K562 (cell line): ENCODE measurements around the gene TMEM247. TPM values are rescaled to one million over a fixed set of nuclear protein-coding genes. Genes with fewer than 3 reads are reported as not detected.

ENCODE experiments used
- ATAC-seq: fragments of 200-7000 bp; cut with Tn5 transposase; 3 replicates; pipeline ENCODE4 v1.9.1; 2020; ENCODE audit warnings: moderate library complexity
- BruUV-seq: library from RNA; stranded (reverse); fragments of 400-500 nt; replicated peaks from 2 replicates; lab custom pipeline; 2021; lab: Mats Ljungman, UMichigan
- CTCF ChIA-PET: fragments of 300-600 bp; formaldehyde crosslinking; extraction: SDS; loops from one replicate; lab custom pipeline; 2021; ENCODE audit warnings: low intra/inter-chr PET ratio; lab: Yijun Ruan, JAX
- POLR2A ChIA-PET: fragments of 300-600, 350-650 bp; sonication (Branson Sonifier 250); formaldehyde crosslinking; extraction: SDS; loops from one replicate; lab custom pipeline; 2021; ENCODE audit warnings: antibody characterized with exemption, inconsistent platforms; lab: Yijun Ruan, JAX
- DNase-seq, 4 experiments: peaks; one replicate each; pipeline versions ENCODE4 v3.0.0 to v3.0.0-alpha.2; 2011 to 2018; ENCODE audit warnings: low spot score in 3 of 4, mixed read lengths in 3 of 4; ENCODE audit errors: extremely low read depth in 1 of 4
- FAIRE-seq: peaks from 2 replicates; lab custom pipeline; 2011; peaks lifted over from hg19 to GRCh38; lab: Jason Lieb, UNC
- H2AFZ ChIP-seq: 2 replicates; pipeline ENCODE4 v1.6.0; 2011; ENCODE audit warnings: low read depth, low read length, control low read depth, inconsistent platforms
- H3K27ac ChIP-seq: fragments of 200-600 bp; 3 replicates; pipeline ENCODE4 v1.8.0; 2011; ENCODE audit warnings: low read depth, mild to moderate bottlenecking, control low read depth, inconsistent platforms, low read length, moderate library complexity, mixed read lengths; ENCODE audit errors: extremely low read depth
- H3K27me3 ChIP-seq, 2 experiments: fragments of 300-600 bp in 1 of 2; 2 replicates in 1 of 2; 3 replicates in 1 of 2; pipeline versions ENCODE4 v1.6.0 to v1.8.0; 2011; ENCODE audit warnings: inconsistent platforms in 2 of 2, low read length in 2 of 2, mild to moderate bottlenecking in 1 of 2, mixed read lengths in 1 of 2, moderate library complexity in 1 of 2; ENCODE audit not compliant: control insufficient read depth in 2 of 2, insufficient read depth in 2 of 2
- H3K36me3 ChIP-seq: fragments of 300-600 bp; 3 replicates; pipeline ENCODE4 v1.8.0; 2011; ENCODE audit warnings: mild to moderate bottlenecking, low read length, inconsistent platforms; ENCODE audit not compliant: control insufficient read depth, insufficient read depth
- H3K4me1 ChIP-seq, 2 experiments: fragments of 200-600 bp in 1 of 2; replicated peaks in 1 of 2; 2 replicates in 1 of 2; 3 replicates in 1 of 2; pipeline versions ENCODE4 v1.5.1 to v1.8.0; 2011; ENCODE audit warnings: inconsistent platforms in 2 of 2, low read length in 2 of 2, mild to moderate bottlenecking in 1 of 2, mixed read lengths in 1 of 2, moderate library complexity in 1 of 2; ENCODE audit not compliant: control insufficient read depth in 2 of 2, insufficient read depth in 2 of 2
- H3K4me2 ChIP-seq: 2 replicates; pipeline ENCODE4 v1.6.1; 2011; ENCODE audit warnings: low read length, control low read depth, inconsistent platforms, mixed read lengths; ENCODE audit not compliant: insufficient read depth
- H3K4me3 ChIP-seq: fragments of 200-600 bp; sonication (generic), shearing (Covaris generic); 2 replicates; pipeline ENCODE4 v1.5.1; 2016; ENCODE audit warnings: control low read depth, inconsistent platforms
- H3K79me2 ChIP-seq: fragments of 200-600 bp; 3 replicates; pipeline ENCODE4 v1.8.0; 2011; ENCODE audit warnings: low read length, inconsistent platforms; ENCODE audit not compliant: control insufficient read depth, insufficient read depth
- H3K9ac ChIP-seq, 2 experiments: 2 replicates each; pipeline versions ENCODE4 v1.6.0 to v1.6.1; 2011; ENCODE audit warnings: low read depth in 2 of 2, low read length in 2 of 2, control low read depth in 1 of 2, inconsistent platforms in 1 of 2, mild to moderate bottlenecking in 1 of 2, mixed read lengths in 1 of 2; ENCODE audit not compliant: insufficient read depth in 1 of 2
- H3K9me1 ChIP-seq: one replicate; pipeline ENCODE4 v1.6.0; 2011; ENCODE audit warnings: inconsistent platforms, mild to moderate bottlenecking, low read length, moderate library complexity; ENCODE audit not compliant: control insufficient read depth, insufficient read depth
- H3K9me3 ChIP-seq: replicated peaks from 2 replicates; pipeline ENCODE4 v1.5.1; 2011; ENCODE audit warnings: low read depth, low read length, inconsistent platforms; ENCODE audit not compliant: control insufficient read depth, insufficient read depth
- H4K20me1 ChIP-seq: replicated peaks from 2 replicates; pipeline ENCODE4 v1.6.1; 2011; ENCODE audit warnings: low read length, inconsistent platforms, mixed read lengths; ENCODE audit not compliant: control insufficient read depth, insufficient read depth
- CBX1 ChIP-seq: sonication (generic); IDR thresholded peaks from 2 replicates; pipeline ENCODE4 v1.6.1; 2016; ENCODE audit warnings: antibody characterized with exemption, low read depth, mild to moderate bottlenecking
- CBX8 ChIP-seq: fragments of 200-600 bp; sonication (generic); IDR thresholded peaks from 2 replicates; pipeline ENCODE4 v1.6.1; 2012; ENCODE audit warnings: borderline replicate concordance, mixed run types, low read depth, mild to moderate bottlenecking, moderate library complexity, mixed read lengths, low read length, control low read depth, inconsistent platforms; ENCODE audit not compliant: poor library complexity, severe bottlenecking; ENCODE audit errors: extremely low read depth
- PML ChIP-seq: IDR thresholded peaks from 2 replicates; pipeline ENCODE4 v1.6.1; 2012; ENCODE audit warnings: low read length, inconsistent platforms
- SOX6 ChIP-seq: fragments of 450-650 bp; IDR thresholded peaks from 2 replicates; pipeline ENCODE4 v1.6.1; 2014; ENCODE audit warnings: mild to moderate bottlenecking
- SREBF2 ChIP-seq: sonication (generic); formaldehyde crosslinking; IDR thresholded peaks from 2 replicates; pipeline ENCODE4 v1.4.0; 2020; ENCODE audit warnings: mild to moderate bottlenecking, missing genetic modification reagents
- SRF ChIP-seq, 2 experiments: fragments of 250-450, 450-650 bp in 1 of 2; sonication (Bioruptor Pico) in 1 of 2; sonication (generic) in 1 of 2; formaldehyde crosslinking; IDR thresholded peaks; 2 replicates each; pipeline versions ENCODE4 v1.5.0 to v1.5.1; 2020 to 2022; ENCODE audit warnings: mild to moderate bottlenecking in 1 of 2, missing genetic modification reagents in 1 of 2
- ZC3H8 ChIP-seq: fragments of 450-650 bp; IDR thresholded peaks from 2 replicates; pipeline ENCODE4 v1.6.1; 2017
- ZNF224 ChIP-seq: sonication (generic); formaldehyde crosslinking; IDR thresholded peaks from 2 replicates; pipeline ENCODE4 v1.8.0; 2022; ENCODE audit warnings: mild to moderate bottlenecking, missing genetic modification reagents
- ZNF57 ChIP-seq: fragments of 450-650 bp; formaldehyde crosslinking; IDR thresholded peaks from 2 replicates; pipeline ENCODE4 v1.4.0; 2020; ENCODE audit warnings: mild to moderate bottlenecking, moderate library complexity
- WGBS: fragments of 100-300 bp; shearing (Covaris generic); methylation state at CpG from one replicate; pipeline ENCODE4 v1.1.6; 2016; ENCODE audit warnings: low coverage, mixed read lengths; ENCODE audit not compliant: insufficient coverage; ENCODE audit errors: missing lambda C conversion rate; 5-methylcytosine and 5-hydroxymethylcytosine counted together
- in situ Hi-C: fragments of 300-500 bp; cut with MboI; formaldehyde crosslinking; loops from 4 replicates; pipeline ENCODE4 v1.15.0; 2018; ENCODE audit warnings: inconsistent platforms, mixed read lengths
- intact Hi-C: fragments of 100-400 bp; cut with micrococcal nuclease; formaldehyde crosslinking; loops from 2 replicates; pipeline ENCODE4 v1.14.2; 2022
- polyA plus RNA-seq, 8 experiments: library from polyadenylated mRNA; depleted of rRNA in 4 of 8; stranded (reverse) in 5 of 8; unstranded in 3 of 8; fragments of >200 nt; fragmentation: Nextera tagmentation in 2 of 8; fragmentation: Illumina TruSeq in 1 of 8; extraction: Ambion mirVana in 2 of 8; extraction: Trizol in 1 of 8; gene quantifications; 2 replicates each; pipeline versions ENCODE4 v1.2.1 to v1.2.3, GENCODE V29; 2011 to 2014; ENCODE audit warnings: inconsistent platforms in 1 of 8, missing spikeins in 1 of 8
- total RNA-seq, 7 experiments: library from RNA; depleted of rRNA in 6 of 7; stranded (reverse); fragments of >200 nt in 6 of 7; fragmentation: Illumina TruSeq in 2 of 7; extraction: Trizol in 2 of 7; gene quantifications; 2 replicates each; pipeline versions ENCODE4 v1.2.1 to v1.2.3, GENCODE V29; 2011 to 2021; ENCODE audit warnings: low replicate concordance in 1 of 7
- TF ChIP-seq, protein P1 (sequence below): fragments of 250-450 bp; sonication (Bioruptor Pico); IDR thresholded peaks from 2 replicates; pipeline ENCODE4 v1.5.0; 2021; ENCODE audit warnings: mild to moderate bottlenecking, moderate library complexity
- TF ChIP-seq, protein P2 (sequence below): fragments of 450-650 bp; formaldehyde crosslinking; IDR thresholded peaks from 2 replicates; pipeline ENCODE4 v1.4.0; 2020; ENCODE audit warnings: mild to moderate bottlenecking

Gene TMEM247
- total and polyA plus RNA-seq, 9 of the 15 experiments (the other 6 are each of a cell fraction or from before 2014, with no cell fraction given): 0.24 to 4.7 (median 3.1) TPM

DNA sequence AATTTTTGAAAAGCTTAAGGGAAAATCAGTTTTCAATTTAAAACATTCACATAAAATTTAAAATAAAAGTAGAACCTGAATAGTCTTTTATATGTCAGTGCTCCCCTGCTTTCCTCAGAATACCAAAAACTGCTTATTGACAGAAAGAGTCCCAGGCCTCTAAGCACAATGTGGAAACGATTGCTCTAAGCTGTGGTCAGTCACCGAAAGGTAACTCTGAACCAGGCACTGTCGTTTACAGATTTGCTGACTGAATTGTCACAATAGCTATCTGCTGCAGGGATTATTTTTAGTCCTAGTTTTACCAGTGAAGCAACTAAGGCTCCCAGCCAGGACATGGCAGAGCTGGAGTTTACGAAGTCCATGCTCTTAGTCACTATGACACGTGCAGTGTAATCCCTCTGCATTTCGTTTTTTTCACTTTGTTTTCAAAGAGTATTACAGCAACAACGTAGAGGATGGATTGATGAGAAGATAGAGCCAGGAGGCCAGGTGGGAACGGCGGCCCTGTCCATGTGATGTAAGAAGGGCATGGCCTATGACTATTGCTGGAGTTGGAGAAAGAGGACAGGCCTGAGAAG, 28.1 kb upstream of the TMEM247 start:
- Histone ChIP-seq H3K79me2 (peaks cover 10% of the 10 kb centered on the region; the same call in 1 of the 3 replicates), H3K9me3 (no peaks in the 10 kb centered on the region), H3K4me1 (no peaks in the 10 kb centered on the region), H3K27ac (no peak overlapping the region), H3K9me1 (no peaks in the 10 kb centered on the region), H3K9ac (no peak overlapping the region), H3K27me3 (no peaks in the 10 kb centered on the region), H3K4me2 (no peak overlapping the region), H2AFZ (no peak overlapping the region), H3K4me3 (no peak overlapping the region), H4K20me1 (no peaks in the 10 kb centered on the region; the same call in 1 of the 2 replicates), H3K36me3 (peaks cover 11% of the 10 kb centered on the region; the same call in 2 of the 3 replicates)
- ChIA-PET CTCF (no interaction called here), POLR2A (interaction anchor here (0.8 to 1.2 kb wide), 4 partner anchors 15 to 352 kb away, joined by 3 to 4 read pairs (median 4); no protein-coding TSS in a partner anchor)
- 52% methylated on average over 9 of the region's 9 CpGs for WGBS
- TSS peak; percentile 16 for BruUV-seq
- intact Hi-C loops (no loop called here), in situ Hi-C loops (no loop called here)
- FAIRE-seq (no peak), DNase-seq (no peak), ATAC-seq (no peak)
- TF ChIP-seq ZC3H8 (no peak), SRF (CRISPR knock-in tag; IDR thresholded peaks at IDR 0.05) (no peak), CBX1 (no peak), ZNF57 (CRISPR knock-in tag) (no peak), ZNF224 (CRISPR knock-in tag) (no peak), SOX6 (no peak), CBX8 (no peak), SREBF2 (CRISPR knock-in tag) (no peak), PML (no peak)
- TF ChIP-seq, protein P1, sequence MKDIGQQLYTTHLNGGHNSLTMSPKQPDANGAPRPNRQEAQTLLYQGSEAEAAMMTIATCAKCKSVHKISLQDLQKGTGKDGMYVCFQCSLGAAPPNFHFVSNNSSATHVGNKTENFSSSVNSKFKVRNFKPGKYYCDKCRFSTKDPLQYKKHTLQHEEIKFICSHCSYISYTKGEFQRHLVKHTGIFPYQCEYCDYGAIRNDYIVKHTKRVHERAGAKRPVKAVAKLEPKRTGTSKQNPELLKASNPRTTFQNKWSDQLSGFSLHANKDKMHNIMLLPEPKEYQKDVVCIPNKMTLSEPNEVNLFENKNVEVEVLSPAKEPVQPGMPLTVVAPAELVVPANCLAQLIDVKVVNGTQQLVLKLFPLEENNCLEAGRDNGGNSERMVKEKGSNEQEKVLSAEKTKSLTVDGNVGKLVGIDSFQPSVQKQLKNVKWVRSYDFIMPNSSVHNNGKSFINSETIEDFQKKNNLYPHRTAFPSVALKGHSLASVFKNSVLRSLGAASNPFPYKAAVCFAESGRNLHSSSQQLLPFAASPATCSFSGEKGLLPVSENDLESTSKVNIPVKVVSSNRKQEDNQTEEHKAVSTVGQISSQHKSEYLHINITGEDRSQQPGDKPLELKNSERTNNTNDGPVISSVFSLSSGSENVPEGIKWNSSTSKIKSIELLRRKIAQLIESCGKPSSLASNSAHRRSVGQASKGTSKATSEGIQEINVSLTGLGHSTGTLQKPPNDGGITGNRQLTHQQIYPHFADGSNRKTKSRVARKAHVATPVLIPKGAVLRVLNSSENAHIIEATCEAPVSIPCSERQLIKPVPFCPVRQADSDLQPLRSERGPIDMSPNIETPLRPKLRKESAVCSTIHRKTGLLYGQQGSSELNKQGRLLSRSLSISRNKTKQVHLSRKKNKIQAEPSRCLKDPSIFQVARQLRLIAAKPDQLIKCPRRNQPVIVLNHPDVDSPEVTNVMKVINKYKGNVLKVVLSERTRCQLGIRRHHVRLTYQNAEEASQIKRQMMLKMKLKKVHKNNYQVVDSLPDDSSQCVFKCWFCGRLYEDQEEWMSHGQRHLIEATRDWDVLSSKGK (CRISPR knock-in tag): no peak
- TF ChIP-seq, protein P2, sequence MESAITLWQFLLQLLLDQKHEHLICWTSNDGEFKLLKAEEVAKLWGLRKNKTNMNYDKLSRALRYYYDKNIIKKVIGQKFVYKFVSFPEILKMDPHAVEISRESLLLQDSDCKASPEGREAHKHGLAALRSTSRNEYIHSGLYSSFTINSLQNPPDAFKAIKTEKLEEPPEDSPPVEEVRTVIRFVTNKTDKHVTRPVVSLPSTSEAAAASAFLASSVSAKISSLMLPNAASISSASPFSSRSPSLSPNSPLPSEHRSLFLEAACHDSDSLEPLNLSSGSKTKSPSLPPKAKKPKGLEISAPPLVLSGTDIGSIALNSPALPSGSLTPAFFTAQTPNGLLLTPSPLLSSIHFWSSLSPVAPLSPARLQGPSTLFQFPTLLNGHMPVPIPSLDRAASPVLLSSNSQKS: no peak
